HG03469 (cell line): ENCODE results near the gene ZMIZ1.

Source experiments
- ATAC-seq: cut with Tn5 transposase; IDR thresholded peaks from one replicate; pipeline ENCODE4 v1.9.1; 2021; ENCODE audit warnings: mild to moderate bottlenecking, moderate library complexity, moderate number of reproducible peaks; ENCODE audit not compliant: unreplicated experiment

Gene ZMIZ1

GRCh38 chr10:79180414-79181221 lies 111.9 kb downstream of the ZMIZ1 start:
- ATAC-seq = no peak

GRCh38 chr10:79181227-79181626 lies 112.5 kb downstream of the ZMIZ1 start:
- ATAC-seq = no peak

- no peak for ATAC-seq
These were observed 113.1 kb downstream of the ZMIZ1 start for GRCh38 chr10:79181698-79182521.

- ATAC-seq = no peak
These were observed 114.2 kb downstream of the ZMIZ1 start for GRCh38 chr10:79182781-79183467.

- ATAC-seq = no peak
These were observed 114.7 kb downstream of the ZMIZ1 start for GRCh38 chr10:79183468-79183865.

GRCh38 chr10:79184145-79184625 lies 115.4 kb downstream of the ZMIZ1 start:
- ATAC-seq = no peak

GRCh38 chr10:79184657-79185056 lies 115.9 kb downstream of the ZMIZ1 start:
- no peak for ATAC-seq

- ATAC-seq = no peak
These were observed 116.5 kb downstream of the ZMIZ1 start for GRCh38 chr10:79185067-79185774.

GRCh38 chr10:79185796-79186374 lies 117.1 kb downstream of the ZMIZ1 start:
- ATAC-seq = no peak

- no peak for ATAC-seq
These were observed 117.8 kb downstream of the ZMIZ1 start for GRCh38 chr10:79186486-79187120.

- ATAC-seq = no peak
These were observed 118.6 kb downstream of the ZMIZ1 start for GRCh38 chr10:79187121-79187940.

GRCh38 chr10:79188154-79188965 lies 119.6 kb downstream of the ZMIZ1 start:
- ATAC-seq = no peak

- ATAC-seq = no peak
These were observed 120.4 kb downstream of the ZMIZ1 start for GRCh38 chr10:79189181-79189580.

- no peak for ATAC-seq
These were observed 121.2 kb downstream of the ZMIZ1 start for GRCh38 chr10:79189853-79190435.

GRCh38 chr10:79190740-79191261 lies 122.0 kb downstream of the ZMIZ1 start:
- ATAC-seq = no peak

- no peak for ATAC-seq
These were observed 123.3 kb downstream of the ZMIZ1 start for GRCh38 chr10:79191951-79192676.

GRCh38 chr10:79192677-79193003 lies 123.9 kb downstream of the ZMIZ1 start:
- ATAC-seq = no peak
